ENCODE data around the gene PAOX. TPM values are rescaled to one million over a fixed set of nuclear protein-coding genes. Genes with fewer than 3 reads are reported as not detected.

Gene PAOX
- total RNA-seq, 2 donors from 2014 or later, result 9.7 to 11.1 TPM

DNA sequence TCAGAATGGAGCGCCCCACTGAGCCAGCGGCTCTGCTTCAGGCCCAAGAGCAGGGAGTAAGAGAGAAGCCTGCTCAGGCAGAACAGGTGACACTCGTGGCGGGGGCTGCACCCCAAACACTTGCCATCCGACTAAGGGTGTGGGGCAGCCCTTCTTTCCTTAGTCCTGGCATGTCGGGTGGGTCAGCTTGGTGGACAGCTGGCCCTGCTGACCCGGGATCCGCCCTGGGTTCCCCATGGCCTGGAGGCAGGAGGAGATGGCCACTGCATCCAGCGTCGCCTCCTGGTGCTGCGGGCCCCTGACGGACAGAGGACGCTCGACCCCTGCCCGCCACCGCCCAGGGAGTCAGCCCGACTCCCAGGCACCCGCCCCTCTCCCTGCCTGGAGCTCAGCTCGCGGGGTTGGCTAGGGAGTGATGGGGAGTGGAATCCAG lies 1.2 kb upstream of the PAOX start:
- H3K4me3 ChIP-seq (ENCODE audit: low read length), result peak overlapping the region; percentile 84
- no peaks in the 10 kb centered on the region for H3K9me3 ChIP-seq (ENCODE audit: control insufficient read depth, low read length)
- no peak overlapping the region for H3K27ac ChIP-seq (ENCODE audit: low read depth, low read length)
- H3K27me3 Mint-ChIP-seq (ENCODE audit: insufficient read depth), result peaks cover 56% of the 10 kb centered on the region
- H3K4me1 ChIP-seq (ENCODE audit: control insufficient read depth, insufficient read depth, low read length), result no peaks in the 10 kb centered on the region
- TF ChIP-seq, protein P1, sequence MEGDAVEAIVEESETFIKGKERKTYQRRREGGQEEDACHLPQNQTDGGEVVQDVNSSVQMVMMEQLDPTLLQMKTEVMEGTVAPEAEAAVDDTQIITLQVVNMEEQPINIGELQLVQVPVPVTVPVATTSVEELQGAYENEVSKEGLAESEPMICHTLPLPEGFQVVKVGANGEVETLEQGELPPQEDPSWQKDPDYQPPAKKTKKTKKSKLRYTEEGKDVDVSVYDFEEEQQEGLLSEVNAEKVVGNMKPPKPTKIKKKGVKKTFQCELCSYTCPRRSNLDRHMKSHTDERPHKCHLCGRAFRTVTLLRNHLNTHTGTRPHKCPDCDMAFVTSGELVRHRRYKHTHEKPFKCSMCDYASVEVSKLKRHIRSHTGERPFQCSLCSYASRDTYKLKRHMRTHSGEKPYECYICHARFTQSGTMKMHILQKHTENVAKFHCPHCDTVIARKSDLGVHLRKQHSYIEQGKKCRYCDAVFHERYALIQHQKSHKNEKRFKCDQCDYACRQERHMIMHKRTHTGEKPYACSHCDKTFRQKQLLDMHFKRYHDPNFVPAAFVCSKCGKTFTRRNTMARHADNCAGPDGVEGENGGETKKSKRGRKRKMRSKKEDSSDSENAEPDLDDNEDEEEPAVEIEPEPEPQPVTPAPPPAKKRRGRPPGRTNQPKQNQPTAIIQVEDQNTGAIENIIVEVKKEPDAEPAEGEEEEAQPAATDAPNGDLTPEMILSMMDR (conservative IDR thresholded peaks at IDR 0.05), result no peak
- no peak overlapping the region for H3K27ac Mint-ChIP-seq
- H3K36me3 ChIP-seq (ENCODE audit: control insufficient read depth, insufficient read depth, low read length), result no peaks in the 10 kb centered on the region
- peaks cover 55% of the 10 kb centered on the region for H3K27me3 ChIP-seq (ENCODE audit: control insufficient read depth, insufficient read depth, low read length, poor library complexity, severe bottlenecking)
- no peak overlapping the region for H3K9ac ChIP-seq (ENCODE audit: extremely low read depth, low read length, poor library complexity, severe bottlenecking)
- H3K4me3 Mint-ChIP-seq, result peak overlapping the region; percentile 58
- H3K36me3 Mint-ChIP-seq (ENCODE audit: low read depth), result peaks cover 8% of the 10 kb centered on the region
- H3K4me1 Mint-ChIP-seq, result no peaks in the 10 kb centered on the region
- DNase-seq, result no peak
- 21 to 41% methylated on average over 14 to 20 of the region's 20 CpGs for WGBS, 2 experiments (ENCODE audit: insufficient coverage in 1 of 2, insufficient read length in 1 of 2)
- H3K9me3 Mint-ChIP-seq, result no peaks in the 10 kb centered on the region

DNA sequence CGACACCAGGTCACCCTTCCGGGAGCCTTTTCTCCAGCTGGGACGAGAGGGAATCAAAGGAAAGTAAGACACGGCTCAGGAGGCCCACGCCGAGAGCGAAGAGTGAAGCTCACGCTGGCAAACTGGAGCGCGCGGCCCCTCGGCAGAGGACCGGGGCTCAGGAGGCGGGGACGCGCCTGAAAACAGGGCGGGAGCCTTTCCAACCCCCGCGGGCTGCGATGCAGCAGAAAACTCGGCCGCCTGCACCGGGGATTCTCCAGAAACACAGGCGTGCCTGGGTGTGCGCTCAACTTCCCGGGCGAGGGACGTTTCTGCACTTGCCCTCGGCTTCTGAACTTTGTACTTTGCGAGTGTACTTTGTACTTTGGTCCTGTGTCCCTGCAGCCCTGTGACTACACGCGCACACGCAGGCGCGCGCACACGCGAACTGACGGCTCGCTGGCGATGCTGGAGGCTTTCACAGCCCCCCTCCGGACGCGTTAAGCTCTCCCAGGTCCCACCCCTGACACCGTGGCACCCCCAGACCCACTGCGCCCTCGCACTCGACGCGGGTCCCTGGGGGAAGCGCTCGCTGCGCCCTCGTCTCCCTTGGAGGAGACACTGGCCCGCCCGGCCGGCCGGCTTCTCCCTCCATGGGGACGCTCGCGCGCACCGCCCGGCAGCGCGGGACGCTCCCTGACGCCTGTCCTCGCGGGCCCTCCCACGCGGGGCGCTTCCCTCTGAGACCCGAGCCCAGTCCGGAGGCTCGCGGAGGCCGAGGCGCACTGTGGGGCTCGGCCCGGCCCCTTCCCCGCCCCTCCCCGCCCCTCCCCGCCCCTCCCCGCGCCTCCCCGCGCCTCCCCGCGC lies 588 bp upstream of the PAOX start:
- H3K27ac Mint-ChIP-seq, result no peak overlapping the region
- peak; percentile 83 for DNase-seq

DNA sequence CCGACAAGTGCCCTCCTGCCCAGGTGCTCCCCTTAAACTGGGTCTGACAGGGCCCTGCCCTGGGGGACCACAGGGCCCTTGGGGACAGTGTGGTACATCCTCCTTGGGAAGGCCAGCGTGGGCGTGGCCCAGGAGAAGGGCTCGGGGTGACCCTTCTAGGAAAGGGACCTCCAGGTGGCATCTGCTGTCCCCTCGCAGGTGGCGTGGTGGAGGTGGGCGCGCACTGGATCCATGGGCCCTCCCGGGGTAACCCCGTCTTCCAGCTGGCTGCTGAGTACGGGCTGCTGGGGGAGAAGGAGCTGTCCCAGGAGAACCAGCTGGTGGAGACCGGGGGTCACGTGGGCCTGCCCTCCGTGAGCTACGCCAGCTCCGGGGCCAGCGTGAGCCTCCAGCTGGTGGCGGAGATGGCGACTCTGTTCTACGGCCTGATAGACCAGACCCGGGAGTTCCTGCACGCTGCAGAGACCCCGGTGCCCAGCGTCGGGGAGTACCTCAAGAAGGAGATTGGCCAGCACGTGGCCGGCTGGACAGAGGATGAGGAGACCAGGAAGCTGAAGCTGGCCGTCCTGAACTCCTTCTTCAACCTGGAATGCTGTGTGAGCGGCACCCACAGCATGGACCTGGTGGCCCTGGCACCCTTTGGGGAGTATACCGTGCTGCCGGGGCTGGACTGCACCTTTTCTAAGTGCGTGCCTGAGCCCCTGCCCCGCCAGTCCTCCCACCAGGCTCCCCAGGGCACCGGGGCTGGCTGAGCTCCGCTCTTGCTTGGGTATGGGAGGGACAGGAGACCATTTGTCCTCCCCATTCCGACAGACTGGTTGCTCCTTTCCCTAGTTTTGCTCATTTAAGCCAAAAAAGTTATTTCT lies 972 bp downstream of the PAOX start:
- peak overlapping the region; percentile 71 for H3K4me3 ChIP-seq (ENCODE audit: low read length)
- no peaks in the 10 kb centered on the region for H3K9me3 ChIP-seq (ENCODE audit: control insufficient read depth, low read length)
- 94 to 97% methylated on average over 22 to 36 of the region's 36 CpGs for WGBS, 2 experiments (ENCODE audit: insufficient coverage in 1 of 2, insufficient read length in 1 of 2)
- H3K27ac ChIP-seq (ENCODE audit: low read depth, low read length), result no peak overlapping the region
- Mint-ChIP-seq H3K4me1 (no peaks in the 10 kb centered on the region), H3K27ac (no peak overlapping the region), H3K27me3 (ENCODE audit: insufficient read depth) (peaks cover 43% of the 10 kb centered on the region), H3K4me3 (peak overlapping the region; percentile 58), H3K9me3 (no peaks in the 10 kb centered on the region), H3K36me3 (ENCODE audit: low read depth) (peaks cover 14% of the 10 kb centered on the region)
- H3K36me3 ChIP-seq (ENCODE audit: control insufficient read depth, insufficient read depth, low read length), result no peaks in the 10 kb centered on the region
- DNase-seq, result no peak
- H3K27me3 ChIP-seq (ENCODE audit: control insufficient read depth, insufficient read depth, low read length, poor library complexity, severe bottlenecking), result peaks cover 43% of the 10 kb centered on the region
- TF ChIP-seq, protein P1 (conservative IDR thresholded peaks at IDR 0.05), result no peak
- no peaks in the 10 kb centered on the region for H3K4me1 ChIP-seq (ENCODE audit: control insufficient read depth, insufficient read depth, low read length)
- H3K9ac ChIP-seq (ENCODE audit: extremely low read depth, low read length, poor library complexity, severe bottlenecking), result peak overlapping the region; percentile 20

More for the DNA sequence above, 588 bp upstream of the PAOX start:
- no peaks in the 10 kb centered on the region for H3K4me1 Mint-ChIP-seq
- Histone ChIP-seq H3K9ac (ENCODE audit: extremely low read depth, low read length, poor library complexity, severe bottlenecking) (no peak overlapping the region), H3K9me3 (ENCODE audit: control insufficient read depth, low read length) (no peaks in the 10 kb centered on the region), H3K4me1 (ENCODE audit: control insufficient read depth, insufficient read depth, low read length) (no peaks in the 10 kb centered on the region), H3K27me3 (ENCODE audit: control insufficient read depth, insufficient read depth, low read length, poor library complexity, severe bottlenecking) (peaks cover 55% of the 10 kb centered on the region), H3K36me3 (ENCODE audit: control insufficient read depth, insufficient read depth, low read length) (no peaks in the 10 kb centered on the region), H3K27ac (ENCODE audit: low read depth, low read length) (no peak overlapping the region), H3K4me3 (ENCODE audit: low read length) (peak overlapping the region; percentile 84)
- TF ChIP-seq, protein P1 (conservative IDR thresholded peaks at IDR 0.05), result no peak
- H3K4me3 Mint-ChIP-seq, result peak overlapping the region; percentile 58
- H3K27me3 Mint-ChIP-seq (ENCODE audit: insufficient read depth), result peaks cover 56% of the 10 kb centered on the region
- H3K9me3 Mint-ChIP-seq, result no peaks in the 10 kb centered on the region
- peaks cover 8% of the 10 kb centered on the region for H3K36me3 Mint-ChIP-seq (ENCODE audit: low read depth)
- 1% methylated on average over 47 to 70 of the region's 90 CpGs for WGBS, 2 experiments (ENCODE audit: insufficient coverage in 1 of 2, insufficient read length in 1 of 2)

All from endodermal cell (in vitro differentiated cells).